PC-3 (cell line): ENCODE measurements around the gene CMTM7. TPM values are rescaled to one million over a fixed set of nuclear protein-coding genes. Genes with fewer than 3 reads are reported as not detected.

Experiments
- ATAC-seq: fragments of 200-7000 bp; cut with Tn5 transposase; 2 replicates; pipeline ENCODE4 v1.9.1; 2020; ENCODE audit warnings: mild to moderate bottlenecking, moderate library complexity
- BruUV-seq: library from RNA; stranded (reverse); fragments of 400-500 nt; replicated peaks from 2 replicates; lab custom pipeline; 2021; lab: Mats Ljungman, UMichigan
- CTCF ChIA-PET: fragments of 300-600 bp; sonication (Branson Sonifier 250); formaldehyde crosslinking; loops from one replicate; lab custom pipeline; 2022; ENCODE audit warnings: antibody characterized with exemption; lab: Charles Lee
- POLR2A ChIA-PET: fragments of 300-600 bp; sonication (Branson Sonifier 250); formaldehyde crosslinking; loops from one replicate; lab custom pipeline; 2022; ENCODE audit warnings: antibody characterized with exemption; ENCODE audit not compliant: unreplicated experiment; lab: Charles Lee
- DNase-seq: peaks from one replicate; pipeline ENCODE4 v3.0.0-alpha.2; 2015
- H2AFZ ChIP-seq: fragments of 300-600 bp; sonication (generic); 2 replicates; pipeline ENCODE4 v1.6.0; 2016; ENCODE audit warnings: antibody characterized with exemption, low read length
- H3F3A ChIP-seq: fragments of 300-600 bp; sonication (generic); one replicate; pipeline ENCODE4 v1.6.0; 2017; ENCODE audit warnings: antibody characterized with exemption, low read length, control low read depth, mild to moderate bottlenecking; ENCODE audit not compliant: unreplicated experiment
- H3K27ac ChIP-seq: fragments of 300-600 bp; sonication (generic); 2 replicates; pipeline ENCODE4 v1.5.1; 2016; ENCODE audit warnings: mild to moderate bottlenecking, low read length
- H3K27me3 ChIP-seq: fragments of 300-600 bp; sonication (generic); 2 replicates; pipeline ENCODE4 v1.6.1; 2016; ENCODE audit warnings: low read length, mixed read lengths
- H3K36me3 ChIP-seq: fragments of 300-600 bp; sonication (generic); 2 replicates; pipeline ENCODE4 v1.6.1; 2016; ENCODE audit warnings: low read depth, mixed run types, low read length, mixed read lengths
- H3K4me1 ChIP-seq: fragments of 300-600 bp; sonication (generic); 2 replicates; pipeline ENCODE4 v1.5.1; 2016; ENCODE audit warnings: low read length; ENCODE audit not compliant: insufficient read depth
- H3K4me2 ChIP-seq: fragments of 300-600 bp; sonication (generic); 2 replicates; pipeline ENCODE4 v1.6.0; 2016; ENCODE audit warnings: low read length
- H3K4me3 ChIP-seq: fragments of 300-600 bp; sonication (generic); 2 replicates; pipeline ENCODE4 v1.5.1; 2016; ENCODE audit warnings: mild to moderate bottlenecking, low read length, mixed read lengths
- H3K79me2 ChIP-seq: fragments of 300-600 bp; sonication (generic); 2 replicates; pipeline ENCODE4 v1.6.1; 2017; ENCODE audit warnings: low read length, mixed read lengths
- H3K9ac ChIP-seq: fragments of 300-600 bp; sonication (generic); 2 replicates; pipeline ENCODE4 v1.6.0; 2016; ENCODE audit warnings: mild to moderate bottlenecking, low read length
- H3K9me2 ChIP-seq: fragments of 300-600 bp; sonication (generic); replicated peaks from 2 replicates; pipeline ENCODE4 v1.6.1; 2016; ENCODE audit warnings: mixed run types, low read length, mixed read lengths
- H3K9me3 ChIP-seq: fragments of 300-600 bp; sonication (generic); 2 replicates; pipeline ENCODE4 v1.6.1; 2016; ENCODE audit warnings: low read length, mixed read lengths
- H4K20me1 ChIP-seq: fragments of 300-600 bp; sonication (generic); 2 replicates; pipeline ENCODE4 v1.6.1; 2016; ENCODE audit warnings: low read length, mixed read lengths
- CTCF ChIP-seq: fragments of 300-600 bp; sonication (generic); conservative IDR thresholded peaks from 2 replicates; pipeline ENCODE4 v1.5.1; 2017; ENCODE audit warnings: antibody characterized with exemption, low read depth, mild to moderate bottlenecking, low read length
- EZH2 ChIP-seq: fragments of 300-600 bp; sonication (generic); IDR thresholded peaks from one replicate; pipeline ENCODE4 v1.6.1; 2017; ENCODE audit warnings: antibody characterized with exemption, mild to moderate bottlenecking, low read length; ENCODE audit not compliant: unreplicated experiment
- EZH2phosphoT487 ChIP-seq: fragments of 300-600 bp; sonication (generic); IDR thresholded peaks from 2 replicates; pipeline ENCODE4 v1.6.1; 2018; ENCODE audit warnings: mild to moderate bottlenecking, antibody characterized with exemption, low read length, borderline replicate concordance
- intact Hi-C: fragments of 100-400 bp; cut with micrococcal nuclease; formaldehyde crosslinking; loops from 2 replicates; pipeline ENCODE4 v1.9.0; 2023
- total RNA-seq: library from RNA; depleted of rRNA; stranded (reverse); fragments of >200 nt; gene quantifications from 2 replicates; pipeline ENCODE4 v1.2.3, GENCODE V29; 2014

CMTM7 gene
- total RNA-seq, 1 experiment from 2014 or later: 37.1 TPM

- H3K9me3 ChIP-seq: no peaks in the 10 kb centered on the region
- ATAC-seq (peak; percentile 66), DNase-seq (peak; percentile 77)
- no peak overlapping the region for H3K9ac ChIP-seq
- H3K4me2 ChIP-seq: peak overlapping the region; percentile 10; the same call in 1 of the 2 replicates
- no peak overlapping the region for H3K4me3 ChIP-seq
- H4K20me1 ChIP-seq: no peaks in the 10 kb centered on the region
- H3K9me2 ChIP-seq: no peaks in the 10 kb centered on the region
- H3K4me1 ChIP-seq: peaks cover 34% of the 10 kb centered on the region
- H3K27ac ChIP-seq: peak overlapping the region; percentile 31
- ChIA-PET CTCF (interaction anchor here (0.8 kb wide), 1 partner anchor 40 kb away, joined by 3 read pairs; no protein-coding TSS in a partner anchor), POLR2A (interaction anchor here (0.6 kb wide), 1 partner anchor 113 kb away, joined by 4 read pairs; no protein-coding TSS in a partner anchor)
- intact Hi-C loops: no loop called here
- H3F3A ChIP-seq: peaks cover 7% of the 10 kb centered on the region
- no peaks in the 10 kb centered on the region for H3K27me3 ChIP-seq
- H2AFZ ChIP-seq: no peak overlapping the region
- no TSS peak for BruUV-seq
- H3K36me3 ChIP-seq: peaks cover 5% of the 10 kb centered on the region; the same call in 1 of the 2 replicates
- peaks cover 96% of the 10 kb centered on the region for H3K79me2 ChIP-seq
- no peak for TF ChIP-seq EZH2phosphoT487
- TF ChIP-seq EZH2: no peak
- no peak for TF ChIP-seq CTCF
These were observed 23.0 kb downstream of the CMTM7 start for GRCh38 chr3:32414522-32415202.

- Histone ChIP-seq H3K27ac (peak overlapping the region; percentile 99), H3F3A (peaks cover 28% of the 10 kb centered on the region), H3K9ac (peak overlapping the region; percentile 87), H3K4me2 (peak overlapping the region; percentile 85), H3K9me3 (no peaks in the 10 kb centered on the region), H3K4me1 (peaks cover 64% of the 10 kb centered on the region), H4K20me1 (no peaks in the 10 kb centered on the region), H2AFZ (peak overlapping the region; percentile 23), H3K36me3 (peaks cover 5% of the 10 kb centered on the region; the same call in 1 of the 2 replicates), H3K27me3 (no peaks in the 10 kb centered on the region), H3K79me2 (peaks cover 89% of the 10 kb centered on the region), H3K9me2 (no peaks in the 10 kb centered on the region), H3K4me3 (peak overlapping the region; percentile 43)
- ChIA-PET POLR2A (no interaction called here), CTCF (interaction anchor here (0.6 to 1.0 kb wide), 3 partner anchors 48 to 320 kb away, joined by 3 to 12 read pairs (median 4); no protein-coding TSS in a partner anchor)
- intact Hi-C loops: no loop called here
- TF ChIP-seq CTCF (no peak), EZH2phosphoT487 (no peak), EZH2 (no peak)
- TSS peak; percentile 91 for BruUV-seq
- DNase-seq (peak; percentile 52), ATAC-seq (peak; percentile 15)
These were observed 28.1 kb downstream of the CMTM7 start for GRCh38 chr3:32419742-32420125.
